HEK293T (cell line): ENCODE data around the gene CGRRF1.

Source experiments
- CTCF ChIA-PET: fragments of 350-600 bp; formaldehyde crosslinking; extraction: SDS; loops from one replicate; lab custom pipeline; 2021; ENCODE audit warnings: antibody characterized with exemption, inconsistent platforms; lab: Yijun Ruan, JAX
- POLR2A ChIA-PET: fragments of 350-600 bp; formaldehyde crosslinking; extraction: SDS; loops from one replicate; lab custom pipeline; 2020; ENCODE audit warnings: antibody characterized with exemption, inconsistent platforms; lab: Yijun Ruan, JAX
- DNase-seq: peaks from one replicate; pipeline ENCODE4 v3.0.0; 2012; ENCODE audit warnings: mixed read lengths; ENCODE audit errors: extremely low spot score
- ARNT ChIP-seq: fragments of 450-650 bp; IDR thresholded peaks from 2 replicates; pipeline ENCODE4 v1.6.1; 2017; ENCODE audit warnings: mild to moderate bottlenecking
- BHLHE40 ChIP-seq: fragments of 450-650 bp; IDR thresholded peaks from 2 replicates; pipeline ENCODE4 v1.6.1; 2016; ENCODE audit warnings: mild to moderate bottlenecking, moderate library complexity, borderline replicate concordance
- CTBP1 ChIP-seq: fragments of 450-650 bp; IDR thresholded peaks from 2 replicates; pipeline ENCODE4 v1.6.1; 2016; ENCODE audit warnings: borderline replicate concordance
- ELF4 ChIP-seq: fragments of 450-650 bp; IDR thresholded peaks from 2 replicates; pipeline ENCODE4 v1.6.1; 2017; ENCODE audit warnings: antibody characterized with exemption
- FOXA1 ChIP-seq: fragments of 450-650 bp; IDR thresholded peaks from 2 replicates; pipeline ENCODE4 v1.6.1; 2016; ENCODE audit warnings: mild to moderate bottlenecking
- FOXK2 ChIP-seq: fragments of 450-650 bp; IDR thresholded peaks from 2 replicates; pipeline ENCODE4 v1.6.1; 2016; ENCODE audit warnings: mild to moderate bottlenecking
- FOXM1 ChIP-seq: fragments of 450-650 bp; IDR thresholded peaks from 2 replicates; pipeline ENCODE4 v1.6.1; 2017; ENCODE audit warnings: mild to moderate bottlenecking, borderline replicate concordance
- HDGF ChIP-seq: fragments of 450-650 bp; IDR thresholded peaks from 2 replicates; pipeline ENCODE4 v1.6.1; 2017; ENCODE audit warnings: antibody characterized with exemption, borderline replicate concordance
- L3MBTL2 ChIP-seq: fragments of 450-650 bp; conservative IDR thresholded peaks from 2 replicates; pipeline ENCODE4 v1.6.1; 2016; ENCODE audit warnings: mild to moderate bottlenecking
- LEF1 ChIP-seq: fragments of 450-650 bp; IDR thresholded peaks from 2 replicates; pipeline ENCODE4 v1.6.1; 2017; ENCODE audit warnings: mild to moderate bottlenecking, borderline replicate concordance
- NFRKB ChIP-seq: fragments of 450-650 bp; IDR thresholded peaks from 2 replicates; pipeline ENCODE4 v1.6.1; 2016; ENCODE audit warnings: mild to moderate bottlenecking, moderate library complexity
- PKNOX1 ChIP-seq: fragments of 450-650 bp; IDR thresholded peaks from 2 replicates; pipeline ENCODE4 v1.6.1; 2016
- SP1 ChIP-seq: fragments of 450-650 bp; IDR thresholded peaks from 2 replicates; pipeline ENCODE4 v1.6.1; 2017
- SUZ12 ChIP-seq: fragments of 450-650 bp; IDR thresholded peaks from 2 replicates; pipeline ENCODE4 v1.6.1; 2016; ENCODE audit warnings: mild to moderate bottlenecking
- TARDBP ChIP-seq: fragments of 450-650 bp; IDR thresholded peaks from 2 replicates; pipeline ENCODE4 v1.6.1; 2016
- ZNF384 ChIP-seq: fragments of 450-650 bp; IDR thresholded peaks from 2 replicates; pipeline ENCODE4 v1.6.1; 2016

Gene CGRRF1

DNA sequence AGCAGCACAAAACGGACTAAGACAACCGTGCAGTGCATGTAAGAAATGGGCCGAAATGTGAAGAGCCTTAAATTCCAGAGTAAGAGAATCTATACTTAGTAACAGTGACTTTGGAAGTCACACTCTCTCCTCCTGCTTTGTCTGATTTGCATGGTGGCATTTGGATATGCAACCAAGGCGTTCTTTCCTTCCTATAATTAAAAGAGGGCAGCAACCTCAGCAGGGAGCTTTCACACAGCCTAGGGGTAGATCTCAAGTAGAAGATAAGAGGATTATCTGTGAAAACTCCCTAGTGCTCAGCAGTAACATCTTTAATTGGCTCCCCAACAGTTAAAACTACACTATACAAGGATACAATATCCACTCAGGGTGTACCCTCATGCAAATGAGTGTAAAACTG, 37.4 kb upstream of the CGRRF1 start:
- TF ChIP-seq CTBP1: no peak
- no peak for TF ChIP-seq NFRKB
- TF ChIP-seq SUZ12: no peak
- TF ChIP-seq ARNT: no peak
- no peak for TF ChIP-seq LEF1
- no peak for TF ChIP-seq L3MBTL2
- TF ChIP-seq PKNOX1: no peak
- TF ChIP-seq BHLHE40: no peak
- no peak for TF ChIP-seq SP1
- no peak for TF ChIP-seq ELF4
- no peak for TF ChIP-seq TARDBP
- TF ChIP-seq FOXM1: no peak
- ChIA-PET CTCF (no interaction called here), POLR2A (interaction anchor here (1.5 kb wide), 1 partner anchor 105 kb away, joined by 3 read pairs; no protein-coding TSS in a partner anchor)
- DNase-seq: no peak

- POLR2A ChIA-PET: interaction anchor here (0.9 kb wide), 1 partner anchor 13 kb away, joined by 3 read pairs; no protein-coding TSS in a partner anchor
- TF ChIP-seq SP1: no peak
- no peak for TF ChIP-seq HDGF
- TF ChIP-seq SUZ12: no peak
- no peak for TF ChIP-seq FOXM1
- no peak for TF ChIP-seq L3MBTL2
- no peak for TF ChIP-seq BHLHE40
- TF ChIP-seq ELF4: no peak
- CTCF ChIA-PET: no interaction called here
- DNase-seq: no peak
Measured at GRCh38 chr14:54474232-54474793, 35.4 kb upstream of the CGRRF1 start.

GRCh38 chr14:54475187-54475899, 34.4 kb upstream of the CGRRF1 start:
- CTCF ChIA-PET: interaction anchor here (0.7 to 0.9 kb wide), 2 partner anchors 10 to 248 kb away, joined by 3 to 4 read pairs; no protein-coding TSS in a partner anchor
- TF ChIP-seq NFRKB: no peak
- TF ChIP-seq FOXM1: no peak
- TF ChIP-seq L3MBTL2: no peak
- TF ChIP-seq HDGF: no peak
- no peak for TF ChIP-seq LEF1
- no peak for TF ChIP-seq SP1
- TF ChIP-seq FOXK2: no peak
- no peak for TF ChIP-seq CTBP1
- TF ChIP-seq ARNT: no peak
- TF ChIP-seq BHLHE40: no peak
- no peak for TF ChIP-seq SUZ12
- no peak for TF ChIP-seq ZNF384
- POLR2A ChIA-PET: no interaction called here
- DNase-seq: no peak

GRCh38 chr14:54475911-54476310, 33.8 kb upstream of the CGRRF1 start:
- POLR2A ChIA-PET: no interaction called here
- no peak for DNase-seq
- CTCF ChIA-PET: interaction anchor here (0.7 kb wide), 1 partner anchor 248 kb away, joined by 3 read pairs; no protein-coding TSS in a partner anchor
- TF ChIP-seq SP1 (no peak), ELF4 (no peak), L3MBTL2 (no peak)

DNA sequence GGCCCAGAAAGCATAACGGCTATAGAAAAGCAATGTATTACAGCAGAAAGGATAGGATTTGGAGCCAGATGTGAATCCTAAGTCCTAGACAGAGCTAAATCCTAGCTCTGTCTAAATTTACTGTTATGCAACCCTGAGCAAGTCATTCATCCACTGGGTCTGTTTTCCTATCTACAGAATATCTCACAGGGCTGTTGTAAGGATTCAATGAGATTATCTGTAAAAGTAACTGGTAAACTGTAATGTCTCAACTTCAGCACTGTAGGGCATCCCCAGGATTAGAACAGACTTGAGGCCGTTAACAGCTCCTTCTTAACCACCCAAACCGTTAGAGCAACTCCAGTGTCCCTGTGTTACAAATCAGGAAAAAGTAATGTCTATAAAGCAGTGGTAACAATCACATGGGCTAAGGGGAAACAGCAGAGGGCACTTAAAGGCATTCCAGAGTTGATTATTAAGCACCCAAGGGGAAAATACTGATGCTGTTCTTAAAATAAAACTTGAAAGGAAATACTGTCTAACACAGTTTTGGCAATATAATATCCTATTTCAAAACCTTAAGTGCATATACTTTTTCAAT, 31.0 kb upstream of the CGRRF1 start:
- POLR2A ChIA-PET: no interaction called here
- TF ChIP-seq BHLHE40 (no peak), CTBP1 (no peak), FOXA1 (no peak), SP1 (no peak), SUZ12 (no peak), ZNF384 (no peak), ARNT (no peak), NFRKB (no peak), L3MBTL2 (no peak), LEF1 (no peak)
- CTCF ChIA-PET: no interaction called here
- no peak for DNase-seq

GRCh38 chr14:54480830-54481562, 28.7 kb upstream of the CGRRF1 start:
- CTCF ChIA-PET: no interaction called here
- DNase-seq: no peak
- TF ChIP-seq ARNT (no peak), LEF1 (no peak), FOXM1 (no peak), ELF4 (no peak), FOXK2 (no peak), CTBP1 (no peak), L3MBTL2 (no peak), SUZ12 (no peak), NFRKB (no peak), HDGF (no peak), SP1 (no peak), BHLHE40 (no peak), TARDBP (no peak), PKNOX1 (no peak), FOXA1 (no peak)
- POLR2A ChIA-PET: no interaction called here
